ENCODE measurements around the gene SYNGAP1. TPM values are rescaled to one million over a fixed set of nuclear protein-coding genes. Genes with fewer than 3 reads are reported as not detected.

SYNGAP1 gene
- total RNA-seq, 1 experiment from 2014 or later: 1.9 TPM

GRCh38 chr6:33391922-33392594, 27.8 kb upstream of the SYNGAP1 start:
- Histone ChIP-seq H3K27me3 (ENCODE audit: low read length) (no peaks in the 10 kb centered on the region), H3K9ac (ENCODE audit: low read length) (peak overlapping the region; percentile 89), H3K9me2 (replicated peaks; ENCODE audit: low read length) (no peaks in the 10 kb centered on the region), H3K36me3 (ENCODE audit: low read depth, low read length) (peaks cover 14% of the 10 kb centered on the region), H3K4me3 (ENCODE audit: low read length) (peak overlapping the region; percentile 79), H3K4me2 (ENCODE audit: low read length) (peak overlapping the region; percentile 99), H3K27ac (ENCODE audit: low read length) (peak overlapping the region; percentile 61), H3K9me3 (ENCODE audit: low read length) (no peaks in the 10 kb centered on the region), H4K20me1 (ENCODE audit: low read length) (peaks cover 29% of the 10 kb centered on the region), H3K79me2 (ENCODE audit: low read length) (peaks cover 53% of the 10 kb centered on the region), H3K4me1 (ENCODE audit: insufficient read depth, low read length) (peaks cover 23% of the 10 kb centered on the region), H2AFZ (ENCODE audit: low read length) (peak overlapping the region; percentile 61), H3F3A (ENCODE audit: low read length, unreplicated experiment) (no peaks in the 10 kb centered on the region)
- POLR2A ChIA-PET (ENCODE audit: unreplicated experiment): no interaction called here
- ATAC-seq (peak; percentile 2; the same call in 1 of the 2 replicates), DNase-seq (peak; percentile 16)
- TF ChIP-seq EZH2 (IDR thresholded peaks at IDR 0.05; ENCODE audit: low read length, unreplicated experiment): no peak
- TF ChIP-seq, protein P1, sequence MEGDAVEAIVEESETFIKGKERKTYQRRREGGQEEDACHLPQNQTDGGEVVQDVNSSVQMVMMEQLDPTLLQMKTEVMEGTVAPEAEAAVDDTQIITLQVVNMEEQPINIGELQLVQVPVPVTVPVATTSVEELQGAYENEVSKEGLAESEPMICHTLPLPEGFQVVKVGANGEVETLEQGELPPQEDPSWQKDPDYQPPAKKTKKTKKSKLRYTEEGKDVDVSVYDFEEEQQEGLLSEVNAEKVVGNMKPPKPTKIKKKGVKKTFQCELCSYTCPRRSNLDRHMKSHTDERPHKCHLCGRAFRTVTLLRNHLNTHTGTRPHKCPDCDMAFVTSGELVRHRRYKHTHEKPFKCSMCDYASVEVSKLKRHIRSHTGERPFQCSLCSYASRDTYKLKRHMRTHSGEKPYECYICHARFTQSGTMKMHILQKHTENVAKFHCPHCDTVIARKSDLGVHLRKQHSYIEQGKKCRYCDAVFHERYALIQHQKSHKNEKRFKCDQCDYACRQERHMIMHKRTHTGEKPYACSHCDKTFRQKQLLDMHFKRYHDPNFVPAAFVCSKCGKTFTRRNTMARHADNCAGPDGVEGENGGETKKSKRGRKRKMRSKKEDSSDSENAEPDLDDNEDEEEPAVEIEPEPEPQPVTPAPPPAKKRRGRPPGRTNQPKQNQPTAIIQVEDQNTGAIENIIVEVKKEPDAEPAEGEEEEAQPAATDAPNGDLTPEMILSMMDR (conservative IDR thresholded peaks at IDR 0.05; ENCODE audit: low read depth, low read length): no peak
- no peak for TF ChIP-seq EZH2phosphoT487 (IDR thresholded peaks at IDR 0.05; ENCODE audit: borderline replicate concordance, low read length)
- CTCF ChIA-PET: interaction anchor here (0.5 kb wide), 1 partner anchor 74 kb away, joined by 5 read pairs; no protein-coding TSS in a partner anchor
- TSS peak; percentile 77 for BruUV-seq (replicated peaks)
- intact Hi-C loops (cut with micrococcal nuclease): loop anchor here (1.0 to 2.0 kb wide), 2 partner anchors 18 to 79 kb away; no protein-coding TSS in a partner anchor

- Histone ChIP-seq H3K4me2 (ENCODE audit: low read length) (peak overlapping the region; percentile 99), H3K36me3 (ENCODE audit: low read depth, low read length) (peaks cover 14% of the 10 kb centered on the region), H3K9me3 (ENCODE audit: low read length) (no peaks in the 10 kb centered on the region), H4K20me1 (ENCODE audit: low read length) (peaks cover 29% of the 10 kb centered on the region), H3K9ac (ENCODE audit: low read length) (peak overlapping the region; percentile 89), H3K27ac (ENCODE audit: low read length) (peak overlapping the region; percentile 61; the same call in 1 of the 2 replicates), H3K4me3 (ENCODE audit: low read length) (peak overlapping the region; percentile 79), H3K79me2 (ENCODE audit: low read length) (peaks cover 58% of the 10 kb centered on the region), H2AFZ (ENCODE audit: low read length) (no peak overlapping the region; the same call in 1 of the 2 replicates), H3F3A (ENCODE audit: low read length, unreplicated experiment) (no peaks in the 10 kb centered on the region), H3K4me1 (ENCODE audit: insufficient read depth, low read length) (peaks cover 23% of the 10 kb centered on the region), H3K27me3 (ENCODE audit: low read length) (no peaks in the 10 kb centered on the region), H3K9me2 (replicated peaks; ENCODE audit: low read length) (no peaks in the 10 kb centered on the region)
- ATAC-seq (no peak), DNase-seq (no peak)
- ChIA-PET CTCF (interaction anchor here (0.5 kb wide), 1 partner anchor 74 kb away, joined by 5 read pairs; no protein-coding TSS in a partner anchor), POLR2A (ENCODE audit: unreplicated experiment) (no interaction called here)
- intact Hi-C loops (cut with micrococcal nuclease): no loop called here
- TF ChIP-seq, protein P1 (conservative IDR thresholded peaks at IDR 0.05; ENCODE audit: low read depth, low read length): no peak
- TF ChIP-seq EZH2 (IDR thresholded peaks at IDR 0.05; ENCODE audit: low read length, unreplicated experiment): no peak
- no peak for TF ChIP-seq EZH2phosphoT487 (IDR thresholded peaks at IDR 0.05; ENCODE audit: borderline replicate concordance, low read length)
- no TSS peak for BruUV-seq (replicated peaks)
Observed at GRCh38 chr6:33392595-33392948, 27.3 kb upstream of the SYNGAP1 start.

- intact Hi-C loops (cut with micrococcal nuclease): no loop called here
- Histone ChIP-seq H3K9me3 (ENCODE audit: low read length) (no peaks in the 10 kb centered on the region), H3K27me3 (ENCODE audit: low read length) (no peaks in the 10 kb centered on the region), H3K4me1 (ENCODE audit: insufficient read depth, low read length) (peaks cover 23% of the 10 kb centered on the region), H3K27ac (ENCODE audit: low read length) (0 out of 2 replicates have a peak overlapping the region, but pooled peaks have one; percentile 12), H3F3A (ENCODE audit: low read length, unreplicated experiment) (no peaks in the 10 kb centered on the region), H3K79me2 (ENCODE audit: low read length) (peaks cover 62% of the 10 kb centered on the region), H3K4me2 (ENCODE audit: low read length) (peak overlapping the region; percentile 99), H3K9me2 (replicated peaks; ENCODE audit: low read length) (no peaks in the 10 kb centered on the region), H2AFZ (ENCODE audit: low read length) (no peak overlapping the region), H4K20me1 (ENCODE audit: low read length) (peaks cover 29% of the 10 kb centered on the region), H3K4me3 (ENCODE audit: low read length) (peak overlapping the region; percentile 79), H3K9ac (ENCODE audit: low read length) (peak overlapping the region; percentile 89), H3K36me3 (ENCODE audit: low read depth, low read length) (peaks cover 14% of the 10 kb centered on the region)
- CTCF ChIA-PET: no interaction called here
- no peak for ATAC-seq
- POLR2A ChIA-PET (ENCODE audit: unreplicated experiment): no interaction called here
- TF ChIP-seq EZH2 (IDR thresholded peaks at IDR 0.05; ENCODE audit: low read length, unreplicated experiment) (no peak), EZH2phosphoT487 (IDR thresholded peaks at IDR 0.05; ENCODE audit: borderline replicate concordance, low read length) (no peak)
- TF ChIP-seq, protein P1 (conservative IDR thresholded peaks at IDR 0.05; ENCODE audit: low read depth, low read length): no peak
- BruUV-seq (replicated peaks): no TSS peak
- DNase-seq: no peak
Observed at GRCh38 chr6:33392979-33393378, 26.9 kb upstream of the SYNGAP1 start.
